HepG2 (cell line): Measurements from ENCODE around the gene TGM2. TPM values are rescaled to one million over a fixed set of nuclear protein-coding genes. Genes with fewer than 3 reads are reported as not detected.

Experiments used
- ATAC-seq: fragments of 200-7000 bp; cut with Tn5 transposase; 3 replicates; pipeline ENCODE4 v1.9.1; 2020; ENCODE audit warnings: mild to moderate bottlenecking, moderate library complexity
- BruUV-seq: library from RNA; stranded (reverse); fragments of 400-500 nt; replicated peaks from 2 replicates; lab custom pipeline; 2021; lab: Mats Ljungman, UMichigan
- CTCF ChIA-PET: fragments of 300-600 bp; formaldehyde crosslinking; extraction: SDS; loops from one replicate; lab custom pipeline; 2021; ENCODE audit warnings: low total read pairs, inconsistent platforms, low intra/inter-chr PET ratio; lab: Yijun Ruan, JAX
- POLR2A ChIA-PET: fragments of 350-600 bp; sonication (Branson Sonifier 250); formaldehyde crosslinking; loops from one replicate; lab custom pipeline; 2020; ENCODE audit warnings: antibody characterized with exemption, inconsistent platforms; lab: Yijun Ruan, JAX
- DNase-seq: peaks from one replicate; pipeline ENCODE4 v3.0.0-alpha.2; 2015; ENCODE audit warnings: low spot score
- FAIRE-seq: peaks from 3 replicates; lab custom pipeline; 2011; peaks lifted over from hg19 to GRCh38; lab: Jason Lieb, UNC
- H2AFZ ChIP-seq: one replicate; pipeline ENCODE4 v1.6.1; 2011; ENCODE audit warnings: low read length, inconsistent platforms
- H3K27ac ChIP-seq: fragments of 300-600 bp; 3 replicates; pipeline ENCODE4 v1.8.0; 2011; ENCODE audit warnings: mixed run types, mild to moderate bottlenecking, mixed read lengths, low read length, inconsistent platforms; ENCODE audit not compliant: insufficient read depth; ENCODE audit errors: extremely low read length
- H3K27me3 ChIP-seq, 2 experiments: fragments of 200-600 bp in 1 of 2; 2 replicates in 1 of 2; 3 replicates in 1 of 2; pipeline versions ENCODE4 v1.6.0 to v1.8.0; 2011; ENCODE audit warnings: low read length in 2 of 2, mild to moderate bottlenecking in 2 of 2, moderate library complexity in 2 of 2, inconsistent platforms in 1 of 2; ENCODE audit not compliant: insufficient read depth in 2 of 2, control insufficient read depth in 1 of 2
- H3K36me3 ChIP-seq, 2 experiments: fragments of 200-600 bp in 1 of 2; replicated peaks in 1 of 2; 2 replicates in 1 of 2; 3 replicates in 1 of 2; pipeline versions ENCODE4 v1.5.1 to v1.8.0; 2011; ENCODE audit warnings: low read length in 2 of 2, inconsistent platforms in 1 of 2; ENCODE audit not compliant: insufficient read depth in 2 of 2, control insufficient read depth in 1 of 2
- H3K4me1 ChIP-seq: 2 replicates; pipeline ENCODE4 v1.5.1; 2012; ENCODE audit warnings: low read length, inconsistent platforms; ENCODE audit not compliant: insufficient read depth
- H3K4me2 ChIP-seq: 2 replicates; pipeline ENCODE4 v1.6.0; 2011; ENCODE audit warnings: low read depth, low read length, inconsistent platforms
- H3K4me3 ChIP-seq, 3 experiments: fragments of 200-600 bp in 1 of 3; sonication (generic), shearing (Covaris generic) in 1 of 3; replicated peaks in 1 of 3; 2 replicates each; pipeline ENCODE4 v1.5.1; 2011 to 2016; ENCODE audit warnings: low read length in 3 of 3, inconsistent platforms in 2 of 3, low read depth in 2 of 3, mild to moderate bottlenecking in 2 of 3, control low read depth in 1 of 3, mixed read lengths in 1 of 3; ENCODE audit not compliant: insufficient read depth in 1 of 3
- H3K79me2 ChIP-seq: one replicate; pipeline ENCODE4 v1.6.1; 2011; ENCODE audit warnings: low read length, inconsistent platforms; ENCODE audit not compliant: insufficient read depth
- H3K9ac ChIP-seq: 2 replicates; pipeline ENCODE4 v1.6.0; 2011; ENCODE audit warnings: mild to moderate bottlenecking, low read depth, low read length, inconsistent platforms; ENCODE audit not compliant: insufficient read depth
- H3K9me3 ChIP-seq: 2 replicates; pipeline ENCODE4 v1.5.1; 2012; ENCODE audit warnings: mild to moderate bottlenecking, low read length
- H4K20me1 ChIP-seq: 2 replicates; pipeline ENCODE4 v1.6.0; 2011; ENCODE audit warnings: inconsistent platforms, mild to moderate bottlenecking, low read length, moderate library complexity; ENCODE audit not compliant: insufficient read depth
- MAFF ChIP-seq: IDR thresholded peaks from 2 replicates; pipeline ENCODE4 v1.6.1; 2011; ENCODE audit warnings: low read depth, low read length, improper control_type of control experiment
- NCOR1 ChIP-seq: fragments of 200-600 bp; sonication (generic); IDR thresholded peaks from 2 replicates; pipeline ENCODE4 v1.7.0; 2017; ENCODE audit warnings: antibody characterized with exemption, low read length, borderline replicate concordance
- POLR2A ChIP-seq, 2 experiments: IDR thresholded peaks; 2 replicates each; pipeline ENCODE4 v1.6.1; 2011; ENCODE audit warnings: low read depth in 2 of 2, low read length in 2 of 2, mild to moderate bottlenecking in 1 of 2, moderate library complexity in 1 of 2; ENCODE audit not compliant: insufficient read depth in 1 of 2
- RFX5 ChIP-seq: IDR thresholded peaks from 2 replicates; pipeline ENCODE4 v1.6.1; 2011; ENCODE audit warnings: low read depth, low read length, improper control_type of control experiment
- SAP130 ChIP-seq: IDR thresholded peaks from 2 replicates; pipeline ENCODE4 v1.6.1; 2016; ENCODE audit warnings: low read depth
- TP53 ChIP-seq: sonication (generic); formaldehyde crosslinking; conservative IDR thresholded peaks from 2 replicates; pipeline ENCODE4 v1.4.0; 2020; ENCODE audit warnings: missing genetic modification reagents
- ZNF337 ChIP-seq: sonication (generic); formaldehyde crosslinking; IDR thresholded peaks from 2 replicates; pipeline ENCODE4 v1.5.1; 2020; ENCODE audit warnings: missing genetic modification reagents, low read depth, mild to moderate bottlenecking, borderline replicate concordance
- ZNF766 ChIP-seq: sonication (generic); formaldehyde crosslinking; IDR thresholded peaks from 2 replicates; pipeline ENCODE4 v1.5.0; 2020; ENCODE audit warnings: missing genetic modification reagents, borderline replicate concordance
- ZSCAN30 ChIP-seq: sonication (generic); formaldehyde crosslinking; IDR thresholded peaks from 2 replicates; pipeline ENCODE4 v1.5.0; 2020; ENCODE audit warnings: mild to moderate bottlenecking, missing genetic modification reagents
- WGBS: methylation state at CpG from one replicate; pipeline ENCODE4 v1.1.6; 2017; ENCODE audit warnings: low lambda C conversion rate; 5-methylcytosine and 5-hydroxymethylcytosine counted together
- in situ Hi-C: cut with HindIII; loops from 2 replicates; pipeline ENCODE4 v1.10.0; 2017; ENCODE audit warnings: low pct_unique_long_range_greater_than_20kb; ENCODE audit not compliant: extremely low pct_ligation_motif_present
- intact Hi-C: fragments of 100-400 bp; cut with micrococcal nuclease; formaldehyde crosslinking; loops from one replicate; pipeline ENCODE4 v1.10.0; 2022; ENCODE audit not compliant: unreplicated experiment
- polyA plus RNA-seq, 8 experiments: library from polyadenylated mRNA; depleted of rRNA in 3 of 8; stranded (reverse) in 7 of 8; unstranded in 1 of 8; fragments of >200 nt; fragmentation: Illumina TruSeq in 4 of 8; extraction: Trizol in 4 of 8; gene quantifications; 2 replicates each; pipeline versions ENCODE4 v1.2.1 to v1.2.3, GENCODE V29; 2011 to 2016; ENCODE audit warnings: low read depth in 4 of 8, missing spikeins in 1 of 8, mixed read lengths in 1 of 8; ENCODE audit not compliant: insufficient read depth in 1 of 8
- total RNA-seq, 5 experiments: library from RNA; depleted of rRNA; stranded (reverse); fragments of >200 nt; fragmentation: Illumina TruSeq; extraction: Trizol; gene quantifications; 2 replicates each; pipeline ENCODE4 v1.2.3, GENCODE V29; 2016; ENCODE audit warnings: low read depth in 1 of 5
- TF ChIP-seq, protein P1 (sequence below): sonication (generic); formaldehyde crosslinking; IDR thresholded peaks from 2 replicates; pipeline ENCODE4 v1.5.1; 2020; ENCODE audit warnings: missing genetic modification reagents, mild to moderate bottlenecking, borderline replicate concordance
- TF ChIP-seq, protein P2 (sequence below): sonication (generic); formaldehyde crosslinking; IDR thresholded peaks from one replicate; pipeline ENCODE4 v1.5.1; 2020; ENCODE audit warnings: mild to moderate bottlenecking, missing genetic modification reagents; ENCODE audit errors: not compliant biosample characterization
- TF ChIP-seq, protein P3 (sequence below): sonication (generic); formaldehyde crosslinking; IDR thresholded peaks from 2 replicates; pipeline ENCODE4 v1.4.0; 2020; ENCODE audit warnings: missing genetic modification reagents

Gene TGM2
- total and polyA plus RNA-seq, 2 of the 13 experiments (the other 11 are each of a cell fraction or from before 2014, with no cell fraction given), result 4.2 to 46.4 TPM

DNA sequence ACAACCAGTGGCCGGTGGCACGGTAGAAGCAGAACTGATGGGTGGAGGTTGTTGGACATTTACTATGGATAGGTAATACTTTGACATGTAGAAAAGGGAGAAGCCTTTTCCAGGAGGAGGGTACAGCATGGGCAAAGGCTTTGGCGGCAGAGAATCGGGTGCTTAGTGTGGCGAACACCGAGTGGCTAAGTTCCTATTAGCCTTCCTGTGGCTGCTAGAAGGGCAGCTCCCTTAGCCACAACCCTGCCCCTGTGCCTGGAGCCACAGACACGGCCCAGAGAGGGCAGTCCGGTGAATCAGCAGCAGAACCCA, 37.9 kb upstream of the TGM2 start:
- Histone ChIP-seq H3K27ac (no peak overlapping the region), H3K9me3 (no peaks in the 10 kb centered on the region), H3K4me3 (no peak overlapping the region), H2AFZ (no peak overlapping the region), H3K4me1 (no peaks in the 10 kb centered on the region), H3K79me2 (no peaks in the 10 kb centered on the region), H3K9ac (no peak overlapping the region), H3K4me2 (no peak overlapping the region), H4K20me1 (no peaks in the 10 kb centered on the region), H3K27me3 (peaks cover 3 to 23% of the 10 kb centered on the region in 2 experiments; a peak in 3 of 5 replicates), H3K36me3 (no peaks in the 10 kb centered on the region)
- POLR2A ChIA-PET, result no interaction called here
- TF ChIP-seq SAP130 (CRISPR knock-in tag) (no peak), MAFF (no peak), ZSCAN30 (no peak), NCOR1 (no peak), POLR2A (IDR thresholded peaks at IDR 0.05; ENCODE audit: insufficient read depth in 1 of 2, low read depth in 2 of 2, low read length in 2 of 2) (no peak), ZNF337 (CRISPR knock-in tag) (no peak), TP53 (CRISPR knock-in tag) (no peak), RFX5 (no peak), ZNF766 (CRISPR knock-in tag) (no peak)
- TF ChIP-seq, protein P1, sequence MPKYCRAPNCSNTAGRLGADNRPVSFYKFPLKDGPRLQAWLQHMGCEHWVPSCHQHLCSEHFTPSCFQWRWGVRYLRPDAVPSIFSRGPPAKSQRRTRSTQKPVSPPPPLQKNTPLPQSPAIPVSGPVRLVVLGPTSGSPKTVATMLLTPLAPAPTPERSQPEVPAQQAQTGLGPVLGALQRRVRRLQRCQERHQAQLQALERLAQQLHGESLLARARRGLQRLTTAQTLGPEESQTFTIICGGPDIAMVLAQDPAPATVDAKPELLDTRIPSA (CRISPR knock-in tag), result no peak
- TF ChIP-seq, protein P2, sequence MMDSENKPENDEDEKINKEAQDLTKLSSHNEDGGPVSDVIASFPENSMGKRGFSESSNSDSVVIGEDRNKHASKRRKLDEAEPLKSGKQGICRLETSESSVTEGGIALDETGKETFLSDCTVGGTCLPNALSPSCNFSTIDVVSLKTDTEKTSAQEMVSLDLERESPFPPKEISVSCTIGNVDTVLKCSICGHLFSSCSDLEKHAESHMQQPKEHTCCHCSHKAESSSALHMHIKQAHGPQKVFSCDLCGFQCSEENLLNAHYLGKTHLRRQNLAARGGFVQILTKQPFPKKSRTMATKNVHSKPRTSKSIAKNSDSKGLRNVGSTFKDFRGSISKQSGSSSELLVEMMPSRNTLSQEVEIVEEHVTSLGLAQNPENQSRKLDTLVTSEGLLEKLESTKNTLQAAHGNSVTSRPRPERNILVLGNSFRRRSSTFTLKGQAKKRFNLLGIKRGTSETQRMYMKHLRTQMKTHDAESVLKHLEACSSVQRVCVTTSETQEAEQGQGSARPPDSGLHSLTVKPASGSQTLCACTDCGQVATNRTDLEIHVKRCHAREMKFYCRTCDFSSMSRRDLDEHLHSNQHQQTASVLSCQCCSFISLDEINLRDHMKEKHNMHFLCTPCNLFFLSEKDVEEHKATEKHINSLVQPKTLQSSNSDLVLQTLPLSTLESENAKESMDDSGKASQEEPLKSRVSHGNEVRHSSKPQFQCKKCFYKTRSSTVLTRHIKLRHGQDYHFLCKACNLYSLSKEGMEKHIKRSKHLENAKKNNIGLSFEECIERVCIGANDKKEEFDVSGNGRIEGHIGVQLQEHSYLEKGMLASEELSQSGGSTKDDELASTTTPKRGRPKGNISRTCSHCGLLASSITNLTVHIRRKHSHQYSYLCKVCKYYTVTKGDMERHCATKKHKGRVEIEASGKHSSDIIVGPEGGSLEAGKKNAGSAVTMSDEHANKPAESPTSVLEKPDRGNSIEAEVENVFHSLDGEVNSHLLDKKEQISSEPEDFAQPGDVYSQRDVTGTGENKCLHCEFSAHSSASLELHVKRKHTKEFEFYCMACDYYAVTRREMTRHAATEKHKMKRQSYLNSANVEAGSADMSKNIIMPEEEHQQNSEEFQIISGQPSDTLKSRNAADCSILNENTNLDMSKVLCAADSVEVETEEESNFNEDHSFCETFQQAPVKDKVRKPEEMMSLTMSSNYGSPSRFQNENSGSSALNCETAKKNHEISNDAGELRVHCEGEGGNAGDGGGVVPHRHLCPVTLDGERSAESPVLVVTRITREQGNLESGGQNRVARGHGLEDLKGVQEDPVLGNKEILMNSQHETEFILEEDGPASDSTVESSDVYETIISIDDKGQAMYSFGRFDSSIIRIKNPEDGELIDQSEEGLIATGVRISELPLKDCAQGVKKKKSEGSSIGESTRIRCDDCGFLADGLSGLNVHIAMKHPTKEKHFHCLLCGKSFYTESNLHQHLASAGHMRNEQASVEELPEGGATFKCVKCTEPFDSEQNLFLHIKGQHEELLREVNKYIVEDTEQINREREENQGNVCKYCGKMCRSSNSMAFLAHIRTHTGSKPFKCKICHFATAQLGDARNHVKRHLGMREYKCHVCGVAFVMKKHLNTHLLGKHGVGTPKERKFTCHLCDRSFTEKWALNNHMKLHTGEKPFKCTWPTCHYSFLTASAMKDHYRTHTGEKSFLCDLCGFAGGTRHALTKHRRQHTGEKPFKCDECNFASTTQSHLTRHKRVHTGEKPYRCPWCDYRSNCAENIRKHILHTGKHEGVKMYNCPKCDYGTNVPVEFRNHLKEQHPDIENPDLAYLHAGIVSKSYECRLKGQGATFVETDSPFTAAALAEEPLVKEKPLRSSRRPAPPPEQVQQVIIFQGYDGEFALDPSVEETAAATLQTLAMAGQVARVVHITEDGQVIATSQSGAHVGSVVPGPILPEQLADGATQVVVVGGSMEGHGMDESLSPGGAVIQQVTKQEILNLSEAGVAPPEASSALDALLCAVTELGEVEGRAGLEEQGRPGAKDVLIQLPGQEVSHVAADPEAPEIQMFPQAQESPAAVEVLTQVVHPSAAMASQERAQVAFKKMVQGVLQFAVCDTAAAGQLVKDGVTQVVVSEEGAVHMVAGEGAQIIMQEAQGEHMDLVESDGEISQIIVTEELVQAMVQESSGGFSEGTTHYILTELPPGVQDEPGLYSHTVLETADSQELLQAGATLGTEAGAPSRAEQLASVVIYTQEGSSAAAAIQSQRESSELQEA, result no peak
- TF ChIP-seq, protein P3, sequence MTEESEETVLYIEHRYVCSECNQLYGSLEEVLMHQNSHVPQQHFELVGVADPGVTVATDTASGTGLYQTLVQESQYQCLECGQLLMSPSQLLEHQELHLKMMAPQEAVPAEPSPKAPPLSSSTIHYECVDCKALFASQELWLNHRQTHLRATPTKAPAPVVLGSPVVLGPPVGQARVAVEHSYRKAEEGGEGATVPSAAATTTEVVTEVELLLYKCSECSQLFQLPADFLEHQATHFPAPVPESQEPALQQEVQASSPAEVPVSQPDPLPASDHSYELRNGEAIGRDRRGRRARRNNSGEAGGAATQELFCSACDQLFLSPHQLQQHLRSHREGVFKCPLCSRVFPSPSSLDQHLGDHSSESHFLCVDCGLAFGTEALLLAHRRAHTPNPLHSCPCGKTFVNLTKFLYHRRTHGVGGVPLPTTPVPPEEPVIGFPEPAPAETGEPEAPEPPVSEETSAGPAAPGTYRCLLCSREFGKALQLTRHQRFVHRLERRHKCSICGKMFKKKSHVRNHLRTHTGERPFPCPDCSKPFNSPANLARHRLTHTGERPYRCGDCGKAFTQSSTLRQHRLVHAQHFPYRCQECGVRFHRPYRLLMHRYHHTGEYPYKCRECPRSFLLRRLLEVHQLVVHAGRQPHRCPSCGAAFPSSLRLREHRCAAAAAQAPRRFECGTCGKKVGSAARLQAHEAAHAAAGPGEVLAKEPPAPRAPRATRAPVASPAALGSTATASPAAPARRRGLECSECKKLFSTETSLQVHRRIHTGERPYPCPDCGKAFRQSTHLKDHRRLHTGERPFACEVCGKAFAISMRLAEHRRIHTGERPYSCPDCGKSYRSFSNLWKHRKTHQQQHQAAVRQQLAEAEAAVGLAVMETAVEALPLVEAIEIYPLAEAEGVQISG (CRISPR knock-in tag), result no peak
- FAIRE-seq, result no peak
- WGBS, result 45% methylated on average over 8 of the region's 8 CpGs
- CTCF ChIA-PET, result no interaction called here
- intact Hi-C loops, result no loop called here
- in situ Hi-C loops, result loop anchor here (25.0 kb wide), 1 partner anchor 641 kb away; no protein-coding TSS in a partner anchor
- DNase-seq, result no peak
- no TSS peak for BruUV-seq
- no peak; the same call in 2 of the 3 replicates for ATAC-seq
